GM18505 (cell line): Measurements from ENCODE around the gene CHST11.

ENCODE experiments used
- ATAC-seq: cut with Tn5 transposase; IDR thresholded peaks from one replicate; pipeline ENCODE4 v1.9.1; 2021; ENCODE audit not compliant: unreplicated experiment
- POLR2A ChIP-seq: IDR thresholded peaks from 4 replicates; pipeline ENCODE4 v1.6.1; 2011; ENCODE audit warnings: borderline replicate concordance; ENCODE audit not compliant: insufficient read depth, insufficient read length; ENCODE audit errors: extremely low read depth

The CHST11 gene

GRCh38 chr12:104656383-104656782 lies 199.6 kb downstream of the CHST11 start:
- no peak for TF ChIP-seq POLR2A
- no peak for ATAC-seq

DNA sequence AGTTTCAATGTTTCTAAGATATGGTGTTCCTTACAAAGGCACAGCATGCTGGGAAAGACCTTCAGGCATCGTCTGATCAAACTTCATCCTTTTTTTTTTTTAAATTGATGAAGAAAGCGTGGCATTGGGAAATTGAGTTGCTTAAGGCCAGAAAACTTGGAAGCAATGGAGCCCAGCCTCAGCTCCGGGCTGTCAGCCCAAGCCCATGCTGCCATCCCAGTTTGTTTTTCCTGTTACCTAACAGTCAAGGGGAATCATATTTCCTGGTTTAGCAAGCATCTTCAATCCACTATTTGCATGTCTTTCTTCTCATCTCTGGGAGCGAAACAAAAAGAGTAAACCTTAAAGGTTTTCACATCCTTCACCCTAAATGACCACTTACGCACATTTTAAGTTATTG lies 200.2 kb downstream of the CHST11 start:
- no peak for TF ChIP-seq POLR2A
- no peak for ATAC-seq

GRCh38 chr12:104657726-104658484 lies 201.2 kb downstream of the CHST11 start:
- no peak for TF ChIP-seq POLR2A
- no peak for ATAC-seq

- no peak for TF ChIP-seq POLR2A
- ATAC-seq, result no peak
Measured at GRCh38 chr12:104659058-104659457, 202.3 kb downstream of the CHST11 start.

GRCh38 chr12:104662203-104662602 lies 205.5 kb downstream of the CHST11 start:
- ATAC-seq, result no peak
- no peak for TF ChIP-seq POLR2A

GRCh38 chr12:104662908-104663307 lies 206.2 kb downstream of the CHST11 start:
- no peak for ATAC-seq
- TF ChIP-seq POLR2A, result no peak

DNA sequence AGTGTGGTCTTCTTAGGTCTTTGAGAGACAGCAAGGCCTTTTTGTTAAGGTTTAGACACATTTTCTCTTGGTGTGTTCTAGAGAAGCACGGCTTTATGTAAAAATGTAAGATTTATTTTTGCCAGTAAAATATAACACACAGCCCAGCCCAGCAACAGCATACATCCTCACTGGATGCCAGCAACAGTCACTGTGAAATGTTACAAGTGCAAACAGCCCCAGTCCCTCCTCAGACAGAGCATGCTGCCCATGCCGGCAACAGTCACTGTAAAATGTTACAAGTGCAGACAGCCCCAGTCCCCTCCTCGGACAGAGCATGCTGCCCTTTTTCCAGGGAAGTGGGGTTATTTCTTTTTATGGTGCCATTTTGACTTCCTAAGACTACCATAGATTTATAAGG lies 207.6 kb downstream of the CHST11 start:
- no peak for TF ChIP-seq POLR2A
- no peak for ATAC-seq

DNA sequence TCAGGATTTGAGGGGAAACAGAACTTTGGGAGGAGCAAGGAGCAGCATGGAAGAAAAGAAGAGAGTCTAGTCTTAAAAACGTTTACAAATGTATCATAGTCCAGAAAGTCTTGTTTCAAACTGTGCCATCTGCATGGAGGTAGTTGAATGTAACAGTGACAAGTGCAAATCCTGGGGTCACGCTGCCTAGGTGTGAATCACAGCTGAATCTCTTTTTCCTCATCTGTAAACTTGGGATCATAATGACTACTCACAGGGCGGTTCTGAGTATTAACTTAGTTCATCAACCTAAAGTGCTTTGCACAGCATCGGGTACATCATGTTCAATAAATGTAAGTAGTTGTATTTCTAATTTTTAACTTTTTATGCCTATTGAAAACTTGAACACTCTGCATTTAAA lies 208.5 kb downstream of the CHST11 start:
- no peak for ATAC-seq
- TF ChIP-seq POLR2A, result no peak

DNA sequence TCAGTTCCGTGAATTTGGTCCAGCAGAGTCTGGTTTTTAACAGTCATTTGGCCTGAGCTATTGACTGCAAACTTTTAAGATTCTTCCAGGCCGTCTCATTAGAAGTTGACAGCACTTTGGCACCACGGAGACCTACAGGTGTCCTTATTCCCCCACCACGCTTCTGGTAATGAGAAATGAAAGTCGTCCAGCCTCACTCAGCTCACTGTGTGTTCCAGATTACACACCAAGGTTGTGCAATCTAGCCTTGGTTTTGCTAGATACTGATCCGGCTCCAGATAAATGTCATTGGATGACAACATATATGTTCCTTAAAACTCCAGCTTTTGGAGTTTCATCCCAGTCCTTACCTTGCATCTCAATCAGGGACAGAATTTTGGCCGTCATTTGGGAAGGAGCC lies 210.4 kb downstream of the CHST11 start:
- ATAC-seq, result no peak

GRCh38 chr12:104668274-104668718 lies 211.5 kb downstream of the CHST11 start:
- no peak for ATAC-seq
- TF ChIP-seq POLR2A, result no peak

More for the DNA sequence above, 210.4 kb downstream of the CHST11 start:
- no peak for TF ChIP-seq POLR2A

- ATAC-seq, result no peak
- TF ChIP-seq POLR2A, result no peak
Measured at GRCh38 chr12:104669089-104669721, 212.5 kb downstream of the CHST11 start.

DNA sequence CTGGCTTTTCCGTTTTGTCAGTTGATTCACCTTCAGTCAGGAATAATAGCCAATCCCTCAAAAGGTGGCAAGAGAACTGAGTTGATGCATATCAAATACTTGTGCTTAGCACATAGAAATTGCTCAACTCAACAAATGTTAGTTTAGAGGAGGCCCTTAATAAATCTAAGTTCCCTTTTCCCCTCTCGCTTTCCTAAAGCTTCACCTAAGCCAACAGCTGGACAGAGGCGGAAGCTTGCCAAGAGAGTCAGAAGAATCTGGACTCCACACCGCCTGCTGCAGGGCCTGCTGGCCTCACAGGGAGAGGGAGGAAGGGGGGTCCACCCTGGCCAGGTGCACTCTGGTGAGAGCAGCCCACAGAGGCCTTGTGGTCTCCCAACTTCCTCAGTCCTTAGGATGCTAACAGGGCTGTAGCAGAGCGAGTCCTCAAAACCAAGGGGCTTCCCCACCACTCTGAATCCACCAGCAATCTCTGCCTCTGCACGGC lies 213.1 kb downstream of the CHST11 start:
- TF ChIP-seq POLR2A, result no peak
- ATAC-seq, result no peak

DNA sequence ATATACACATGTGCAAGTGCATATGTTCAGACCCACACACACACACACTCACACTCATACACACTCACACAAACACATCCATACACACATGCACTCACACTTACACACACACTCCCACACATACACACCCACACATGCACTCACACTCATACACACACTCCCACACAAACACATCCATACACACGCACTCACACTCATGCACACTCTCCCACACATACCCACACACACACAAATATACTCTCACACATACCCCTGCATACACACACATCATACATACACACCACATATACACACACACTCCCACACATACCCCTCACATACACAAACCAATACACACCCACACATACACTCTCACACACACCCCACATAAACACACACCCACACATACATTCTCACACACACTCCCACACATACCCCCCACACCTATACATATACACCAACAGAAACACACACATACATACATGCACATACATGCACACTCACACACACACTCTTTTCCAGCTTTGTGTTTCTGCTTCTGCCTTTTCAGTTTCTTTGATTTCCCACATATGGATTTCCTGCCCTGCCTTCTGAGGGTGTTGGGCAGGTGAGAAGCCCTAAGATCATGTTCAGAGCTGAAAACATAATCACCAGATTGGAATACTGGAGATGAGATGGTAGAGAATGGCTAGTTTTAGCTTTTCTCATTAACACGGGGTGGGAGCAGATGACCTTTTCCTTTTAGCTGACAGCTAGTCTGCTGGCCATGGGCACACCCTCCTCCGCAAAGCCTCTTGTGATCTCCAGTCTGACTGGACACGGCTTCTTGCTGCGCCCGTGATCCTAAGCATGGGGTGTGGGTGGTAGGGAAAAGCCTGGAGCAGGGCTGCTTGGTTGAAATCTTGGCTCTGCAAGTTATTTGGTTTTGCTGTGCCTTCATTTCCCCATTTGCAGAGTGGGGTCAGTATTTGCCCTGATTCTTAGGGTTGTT lies 214.0 kb downstream of the CHST11 start:
- no peak for TF ChIP-seq POLR2A
- no peak for ATAC-seq
